ENCODE results near the gene GLT1D1. TPM values are rescaled to one million over a fixed set of nuclear protein-coding genes. Genes with fewer than 3 reads are reported as not detected.
"Not testable (repeated sequence)": the region's sequence is repeated elsewhere in the genome, so short reads cannot be mapped to it uniquely, and the experiment has no call there.

Gene GLT1D1
- total RNA-seq, 2 donors from 2014 or later: not detected

DNA sequence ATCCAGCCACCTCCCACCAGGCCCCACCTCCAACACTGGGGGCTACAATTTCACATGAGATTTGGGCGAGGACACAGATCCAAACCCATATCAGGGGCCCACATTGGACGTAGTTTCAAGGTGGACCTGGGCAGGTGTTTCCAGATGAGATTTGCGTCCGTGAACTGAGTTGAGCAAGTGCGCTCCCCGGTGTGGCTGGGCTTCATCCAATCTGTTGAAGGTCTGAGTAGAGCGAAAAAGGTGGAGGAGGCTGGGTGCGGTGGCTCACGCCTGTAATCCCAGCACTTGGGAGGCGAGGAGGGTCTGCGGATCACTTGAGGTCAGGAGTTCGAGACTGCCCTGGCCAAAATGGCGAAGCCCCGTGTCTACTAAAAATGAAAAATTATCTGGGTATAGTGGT lies 4.9 kb upstream of the GLT1D1 start:
- no peaks in the 10 kb centered on the region for H3K27me3 ChIP-seq
- no peaks in the 10 kb centered on the region for H3K4me1 ChIP-seq
- no peak overlapping the region for H3K4me3 ChIP-seq
- intact Hi-C loops (cut with DNase I): no loop called here
- no peaks in the 10 kb centered on the region for H3K9me3 ChIP-seq
- WGBS, 2 donors: 93 to 94% methylated on average over 13 to 14 of the region's 14 CpGs
- no peak for TF ChIP-seq POLR2A (IDR thresholded peaks at IDR 0.05)
- TF ChIP-seq, protein P1, sequence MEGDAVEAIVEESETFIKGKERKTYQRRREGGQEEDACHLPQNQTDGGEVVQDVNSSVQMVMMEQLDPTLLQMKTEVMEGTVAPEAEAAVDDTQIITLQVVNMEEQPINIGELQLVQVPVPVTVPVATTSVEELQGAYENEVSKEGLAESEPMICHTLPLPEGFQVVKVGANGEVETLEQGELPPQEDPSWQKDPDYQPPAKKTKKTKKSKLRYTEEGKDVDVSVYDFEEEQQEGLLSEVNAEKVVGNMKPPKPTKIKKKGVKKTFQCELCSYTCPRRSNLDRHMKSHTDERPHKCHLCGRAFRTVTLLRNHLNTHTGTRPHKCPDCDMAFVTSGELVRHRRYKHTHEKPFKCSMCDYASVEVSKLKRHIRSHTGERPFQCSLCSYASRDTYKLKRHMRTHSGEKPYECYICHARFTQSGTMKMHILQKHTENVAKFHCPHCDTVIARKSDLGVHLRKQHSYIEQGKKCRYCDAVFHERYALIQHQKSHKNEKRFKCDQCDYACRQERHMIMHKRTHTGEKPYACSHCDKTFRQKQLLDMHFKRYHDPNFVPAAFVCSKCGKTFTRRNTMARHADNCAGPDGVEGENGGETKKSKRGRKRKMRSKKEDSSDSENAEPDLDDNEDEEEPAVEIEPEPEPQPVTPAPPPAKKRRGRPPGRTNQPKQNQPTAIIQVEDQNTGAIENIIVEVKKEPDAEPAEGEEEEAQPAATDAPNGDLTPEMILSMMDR (IDR thresholded peaks at IDR 0.05): no peak
- H3K36me3 ChIP-seq (replicated peaks in 1 of 2; ENCODE audit: insufficient read depth in 1 of 2, low read depth in 2 of 2): no peaks in the 10 kb centered on the region
- H3K27ac ChIP-seq: no peak overlapping the region
- DNase-seq: no peak
- no peak for ATAC-seq

DNA sequence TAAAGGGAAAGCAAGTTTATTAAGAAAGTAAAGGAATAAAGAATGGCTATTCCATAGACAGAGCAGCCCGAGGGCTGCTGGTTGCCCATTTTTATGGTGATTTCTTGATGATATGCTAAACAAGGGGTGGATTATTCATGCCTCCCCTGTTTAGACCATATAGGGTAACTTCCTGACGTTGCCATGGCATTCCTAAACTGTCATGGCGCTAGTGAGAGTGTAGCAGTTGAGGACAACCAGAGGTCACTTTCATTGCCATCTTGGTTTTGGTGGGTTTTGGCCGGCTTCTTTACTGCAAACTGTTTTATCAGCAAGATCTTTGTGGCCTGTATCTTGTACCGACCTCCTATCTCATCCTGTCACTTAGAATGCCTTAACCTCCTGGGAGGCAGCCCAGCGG lies 3.5 kb upstream of the GLT1D1 start:
- WGBS, 2 donors: 43 to 54% methylated on average over 6 of the region's 6 CpGs

DNA sequence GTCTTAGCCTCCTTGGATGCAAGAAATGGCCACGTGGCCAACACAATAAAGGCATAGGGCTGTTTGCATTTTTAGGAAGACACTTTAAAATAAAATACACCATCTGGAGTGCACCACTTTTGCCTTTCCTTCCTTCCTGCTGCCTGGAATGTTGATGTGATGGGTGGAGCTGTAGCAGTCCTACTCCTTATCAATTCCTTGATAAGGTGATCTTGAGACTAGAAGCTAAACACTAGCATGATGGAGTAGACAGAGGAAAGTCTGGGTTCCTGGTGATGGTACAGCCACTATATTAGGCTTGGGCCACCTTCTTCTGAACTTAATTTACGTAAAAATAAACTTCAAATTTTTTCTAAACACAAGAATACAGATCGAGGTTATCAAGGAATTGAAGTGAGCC lies 2.9 kb upstream of the GLT1D1 start:
- Histone ChIP-seq H3K36me3 (replicated peaks in 1 of 2; ENCODE audit: insufficient read depth in 1 of 2, low read depth in 2 of 2) (no peaks in the 10 kb centered on the region), H3K27me3 (no peaks in the 10 kb centered on the region), H3K9me3 (no peaks in the 10 kb centered on the region), H3K27ac (no peak overlapping the region), H3K4me1 (no peaks in the 10 kb centered on the region), H3K4me3 (no peak overlapping the region)
- TF ChIP-seq, protein P1 (IDR thresholded peaks at IDR 0.05): no peak
- no peak for TF ChIP-seq POLR2A (IDR thresholded peaks at IDR 0.05)
- ATAC-seq (no peak), DNase-seq (no peak)
- 47 to 70% methylated on average over 3 of the region's 3 CpGs for WGBS, 2 donors
- intact Hi-C loops (cut with DNase I): no loop called here

More for the DNA sequence above, 3.5 kb upstream of the GLT1D1 start:
- H3K9me3 ChIP-seq; H3K27ac ChIP-seq; H3K4me1 ChIP-seq; H3K27me3 ChIP-seq; H3K4me3 ChIP-seq; H3K36me3 ChIP-seq (replicated peaks in 1 of 2; ENCODE audit: insufficient read depth in 1 of 2, low read depth in 2 of 2); intact Hi-C loops (cut with DNase I); ATAC-seq; DNase-seq: not testable (repeated sequence)

DNA sequence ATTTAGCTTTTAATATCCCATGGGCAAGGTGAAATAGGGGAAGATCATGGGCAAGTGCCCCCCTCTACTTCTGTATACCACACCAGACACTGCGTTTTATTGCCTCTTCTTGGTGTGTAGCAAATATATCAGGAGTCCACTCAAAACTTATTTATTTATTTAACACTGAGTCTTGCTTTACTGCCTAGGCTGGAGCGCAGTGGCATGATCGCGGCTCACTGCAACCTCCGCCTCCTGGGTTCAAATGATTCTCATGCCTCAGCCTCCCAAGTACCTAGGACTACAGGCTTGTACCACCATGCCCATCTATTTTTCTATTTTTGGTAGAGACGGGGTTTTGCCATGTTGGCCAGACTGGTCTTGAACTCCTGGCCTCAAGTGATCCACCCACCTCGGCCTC lies 1.8 kb upstream of the GLT1D1 start:
- ATAC-seq: not testable (repeated sequence)

DNA sequence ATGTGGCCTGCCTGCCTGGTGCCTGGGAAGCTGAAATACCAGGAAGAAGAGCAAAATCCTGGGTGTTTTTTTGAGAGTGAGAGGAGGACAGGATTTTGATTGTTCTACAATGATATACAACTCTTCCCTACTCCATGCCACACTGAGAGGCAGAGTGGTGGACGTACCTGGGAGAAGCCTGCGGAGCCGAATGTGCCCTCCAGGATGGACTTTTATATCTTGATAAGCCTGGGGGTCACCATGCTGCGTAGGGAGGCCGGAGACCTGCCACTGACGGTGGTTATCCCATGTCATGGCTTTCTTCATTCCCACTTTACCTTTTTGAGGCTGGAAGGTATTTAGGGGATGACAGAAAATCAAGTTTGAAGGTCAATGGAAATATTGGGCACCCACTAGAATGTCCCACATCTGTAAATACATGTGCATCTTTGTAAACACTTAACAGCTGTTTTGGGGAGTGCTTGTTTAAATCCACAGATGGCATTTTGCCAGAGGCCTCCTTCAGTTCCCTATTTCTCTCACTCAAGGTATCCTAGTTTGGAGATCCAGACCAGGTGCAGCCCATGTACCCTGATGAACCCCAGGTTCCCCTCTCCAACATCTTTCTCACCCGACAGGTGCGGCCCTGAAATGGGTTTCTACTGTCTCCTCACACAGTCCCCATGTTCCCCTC lies 1.1 kb upstream of the GLT1D1 start:
- WGBS, 2 donors: 61 to 72% methylated on average over 8 of the region's 8 CpGs
- no peaks in the 10 kb centered on the region for H3K36me3 ChIP-seq (replicated peaks in 1 of 2; ENCODE audit: insufficient read depth in 1 of 2, low read depth in 2 of 2)
- no peak overlapping the region for H3K27ac ChIP-seq
- TF ChIP-seq, protein P1 (IDR thresholded peaks at IDR 0.05): no peak
- no peak for TF ChIP-seq POLR2A (IDR thresholded peaks at IDR 0.05)
- no peak for ATAC-seq
- intact Hi-C loops (cut with DNase I): no loop called here
- no peak overlapping the region for H3K4me3 ChIP-seq
- no peaks in the 10 kb centered on the region for H3K27me3 ChIP-seq
- no peak for DNase-seq
- H3K4me1 ChIP-seq: no peaks in the 10 kb centered on the region
- no peaks in the 10 kb centered on the region for H3K9me3 ChIP-seq

More for the DNA sequence above, 1.8 kb upstream of the GLT1D1 start:
- H3K27me3 ChIP-seq; H3K4me1 ChIP-seq; DNase-seq; H3K27ac ChIP-seq; intact Hi-C loops (cut with DNase I); H3K36me3 ChIP-seq (replicated peaks in 1 of 2; ENCODE audit: insufficient read depth in 1 of 2, low read depth in 2 of 2); H3K9me3 ChIP-seq; H3K4me3 ChIP-seq: not testable (repeated sequence)
- WGBS, 2 donors: 77 to 79% methylated on average over 7 of the region's 7 CpGs

DNA sequence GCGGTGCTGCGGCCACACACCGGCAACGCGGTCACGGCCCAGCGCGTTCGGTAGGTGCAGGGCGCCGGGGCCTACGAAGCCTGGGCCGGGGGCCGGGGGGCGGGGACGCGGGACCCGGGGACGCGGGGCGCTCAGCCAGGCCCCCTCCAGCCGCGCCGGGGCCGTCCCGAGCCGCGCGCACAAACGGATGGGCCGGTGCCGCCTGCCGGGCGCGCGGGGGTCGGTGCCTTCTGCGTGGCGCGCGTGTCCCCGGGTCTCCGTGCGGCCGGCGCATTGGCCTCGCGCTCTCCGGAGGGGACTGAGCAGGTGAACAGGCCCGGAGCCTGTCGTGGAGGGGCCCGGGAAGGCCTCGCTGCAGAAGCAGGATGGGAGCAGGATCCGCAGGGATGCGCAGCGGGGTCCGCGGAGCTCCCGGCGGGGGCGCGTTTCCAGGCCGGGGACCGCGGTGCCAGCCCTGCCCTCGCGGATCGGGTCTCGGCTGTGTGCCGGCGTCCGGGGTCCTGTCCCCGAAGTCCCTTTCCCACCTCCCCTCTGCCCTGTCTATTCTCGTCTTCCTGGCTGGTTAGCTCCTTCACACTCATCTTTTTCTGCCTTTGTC lies 421 bp downstream of the GLT1D1 start:
- no peaks in the 10 kb centered on the region for H3K27me3 ChIP-seq
- ATAC-seq: no peak

More for the DNA sequence above, 421 bp downstream of the GLT1D1 start:
- WGBS, 2 donors: 0 to 3% methylated on average over 3 to 45 of the region's 74 CpGs
- Histone ChIP-seq H3K36me3 (replicated peaks in 1 of 2; ENCODE audit: insufficient read depth in 1 of 2, low read depth in 2 of 2) (no peaks in the 10 kb centered on the region), H3K9me3 (no peaks in the 10 kb centered on the region), H3K27ac (peak overlapping the region in 1 of 4 donors; percentile 39), H3K4me1 (no peaks in the 10 kb centered on the region), H3K4me3 (no peak overlapping the region)
- intact Hi-C loops (cut with DNase I): no loop called here
- no peak for DNase-seq
- TF ChIP-seq POLR2A (IDR thresholded peaks at IDR 0.05): no peak
- TF ChIP-seq, protein P1 (IDR thresholded peaks at IDR 0.05): no peak

Data from body of pancreas (tissue), 4 donors.